ENCODE results near the gene COL8A2.
A peak's percentile ranks its signal among the peaks of the same experiment; 100 is the strongest.

COL8A2 gene

DNA sequence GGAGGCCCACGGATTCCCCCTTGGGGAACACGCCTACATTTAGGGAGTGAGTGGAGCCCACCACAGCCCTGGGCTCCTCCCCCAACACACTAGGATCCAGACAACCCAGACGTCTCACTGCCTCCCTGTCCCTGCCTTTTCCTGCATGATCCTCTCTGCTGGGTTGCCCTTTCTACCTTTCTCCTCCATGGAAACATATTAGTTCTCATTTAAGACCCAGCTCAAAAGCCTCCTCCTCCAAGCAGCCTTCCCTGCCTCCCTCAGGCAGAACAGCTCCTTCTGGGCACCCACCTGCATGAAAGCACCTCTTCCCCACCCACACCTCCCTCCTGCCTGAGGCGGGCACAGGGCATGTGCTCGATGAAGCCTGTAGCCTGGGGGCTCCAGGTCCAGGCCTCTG, 10.7 kb downstream of the COL8A2 start:
- DNase-seq (ENCODE audit: low spot score), result no peak
- Histone ChIP-seq H3K4me3 (no peak overlapping the region), H3K27ac (peak overlapping the region; percentile 88 to 92)
- TF ChIP-seq, protein P1, sequence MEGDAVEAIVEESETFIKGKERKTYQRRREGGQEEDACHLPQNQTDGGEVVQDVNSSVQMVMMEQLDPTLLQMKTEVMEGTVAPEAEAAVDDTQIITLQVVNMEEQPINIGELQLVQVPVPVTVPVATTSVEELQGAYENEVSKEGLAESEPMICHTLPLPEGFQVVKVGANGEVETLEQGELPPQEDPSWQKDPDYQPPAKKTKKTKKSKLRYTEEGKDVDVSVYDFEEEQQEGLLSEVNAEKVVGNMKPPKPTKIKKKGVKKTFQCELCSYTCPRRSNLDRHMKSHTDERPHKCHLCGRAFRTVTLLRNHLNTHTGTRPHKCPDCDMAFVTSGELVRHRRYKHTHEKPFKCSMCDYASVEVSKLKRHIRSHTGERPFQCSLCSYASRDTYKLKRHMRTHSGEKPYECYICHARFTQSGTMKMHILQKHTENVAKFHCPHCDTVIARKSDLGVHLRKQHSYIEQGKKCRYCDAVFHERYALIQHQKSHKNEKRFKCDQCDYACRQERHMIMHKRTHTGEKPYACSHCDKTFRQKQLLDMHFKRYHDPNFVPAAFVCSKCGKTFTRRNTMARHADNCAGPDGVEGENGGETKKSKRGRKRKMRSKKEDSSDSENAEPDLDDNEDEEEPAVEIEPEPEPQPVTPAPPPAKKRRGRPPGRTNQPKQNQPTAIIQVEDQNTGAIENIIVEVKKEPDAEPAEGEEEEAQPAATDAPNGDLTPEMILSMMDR (IDR thresholded peaks at IDR 0.05), result no peak

DNA sequence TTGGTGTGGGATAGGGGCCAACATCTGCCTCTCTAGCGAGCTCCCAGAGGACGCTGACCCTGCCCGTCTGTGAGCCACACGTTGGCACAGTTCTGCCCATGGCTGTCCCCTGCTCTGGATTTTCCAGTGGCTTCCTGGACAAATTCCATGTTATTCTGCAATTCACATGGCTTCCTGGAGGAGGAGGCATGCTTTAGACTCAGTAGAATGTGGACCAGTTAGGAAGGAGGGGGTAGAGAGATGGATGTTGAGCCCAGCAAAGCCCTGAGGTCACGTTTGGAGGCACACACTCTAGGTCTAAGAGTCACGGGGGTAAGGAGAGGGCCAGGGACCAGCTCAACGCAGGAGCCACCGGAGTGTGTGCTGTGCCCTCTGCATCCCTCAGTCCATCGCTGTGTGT, 12.2 kb downstream of the COL8A2 start:
- Histone ChIP-seq H3K4me3 (no peak overlapping the region), H3K27ac (no peak overlapping the region)
- DNase-seq (ENCODE audit: low spot score), result no peak
- TF ChIP-seq, protein P1 (IDR thresholded peaks at IDR 0.05), result no peak

- H3K27ac ChIP-seq, result no peak overlapping the region
- no peak overlapping the region for H3K4me3 ChIP-seq
- DNase-seq (ENCODE audit: low spot score), result no peak
- TF ChIP-seq, protein P1 (IDR thresholded peaks at IDR 0.05), result no peak
These were observed 13.9 kb downstream of the COL8A2 start for GRCh38 chr1:36111151-36111550.

GRCh38 chr1:36109041-36109679, 15.9 kb downstream of the COL8A2 start:
- no peak for DNase-seq (ENCODE audit: low spot score)
- peak overlapping the region in 1 of 2 donors; percentile 40 for H3K27ac ChIP-seq
- TF ChIP-seq, protein P1 (IDR thresholded peaks at IDR 0.05), result no peak
- no peak overlapping the region for H3K4me3 ChIP-seq

DNA sequence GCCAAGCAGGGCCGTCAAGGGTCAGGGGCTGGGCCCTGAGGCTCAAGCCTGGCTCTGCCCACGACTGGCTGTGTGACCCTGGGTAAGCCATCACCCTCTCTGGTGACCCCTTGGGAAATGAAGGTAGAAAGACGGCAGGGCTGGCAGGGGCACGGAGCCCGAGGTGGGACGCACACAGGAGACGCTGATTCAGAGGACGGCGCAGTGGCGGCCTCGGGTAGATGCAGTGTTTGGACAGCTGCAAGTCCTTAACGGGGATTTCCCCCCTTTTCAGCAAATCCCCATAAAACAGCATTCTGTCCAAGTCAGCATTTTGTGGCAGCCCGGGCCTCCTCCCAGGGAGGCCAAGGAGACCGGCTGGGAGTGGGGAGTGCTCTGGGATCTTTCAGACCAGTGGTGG, 16.7 kb downstream of the COL8A2 start:
- TF ChIP-seq, protein P1 (IDR thresholded peaks at IDR 0.05), result no peak
- Histone ChIP-seq H3K27ac (no peak overlapping the region), H3K4me3 (no peak overlapping the region)
- DNase-seq (ENCODE audit: low spot score), result no peak

GRCh38 chr1:36107394-36107793, 17.6 kb downstream of the COL8A2 start:
- TF ChIP-seq, protein P1 (IDR thresholded peaks at IDR 0.05), result no peak
- Histone ChIP-seq H3K4me3 (no peak overlapping the region), H3K27ac (no peak overlapping the region)
- DNase-seq (ENCODE audit: low spot score), result no peak

GRCh38 chr1:36106269-36106668, 18.8 kb downstream of the COL8A2 start:
- Histone ChIP-seq H3K4me3 (no peak overlapping the region), H3K27ac (no peak overlapping the region)
- TF ChIP-seq, protein P1 (IDR thresholded peaks at IDR 0.05), result no peak
- no peak for DNase-seq (ENCODE audit: low spot score)

Measured in coronary artery (tissue), 2 donors.